K562 (cell line): ENCODE data around the gene KDM2A. TPM values are rescaled to one million over a fixed set of nuclear protein-coding genes. Genes with fewer than 3 reads are reported as not detected.

Source experiments
- CAMTA2 ChIP-seq: fragments of 250-450 bp; sonication (Bioruptor Pico); conservative IDR thresholded peaks from 2 replicates; pipeline ENCODE4 v1.5.1; 2022
- E2F3 ChIP-seq: fragments of 250-450 bp; sonication (Bioruptor Pico); IDR thresholded peaks from 2 replicates; pipeline ENCODE4 v1.4.0; 2020; ENCODE audit warnings: mild to moderate bottlenecking
- EZH2 ChIP-seq: IDR thresholded peaks from 2 replicates; pipeline ENCODE4 v1.6.1; 2012; ENCODE audit warnings: low read depth, mild to moderate bottlenecking, inconsistent platforms, low read length, borderline replicate concordance
- FOSL1 ChIP-seq: fragments of 200-800 bp; sonication (Bioruptor generic); conservative IDR thresholded peaks from 2 replicates; pipeline ENCODE4 v1.6.1; 2016; ENCODE audit warnings: missing genetic modification characterization, missing compliant biosample characterization
- NFE2 ChIP-seq: IDR thresholded peaks from 2 replicates; pipeline ENCODE4 v1.6.1; 2014; ENCODE audit warnings: antibody characterized with exemption, low read depth
- POLR2B ChIP-seq: fragments of 450-650 bp; IDR thresholded peaks from 2 replicates; pipeline ENCODE4 v1.6.1; 2018; ENCODE audit warnings: low read depth; ENCODE audit not compliant: partially characterized antibody
- TGIF2 ChIP-seq: sonication (generic); formaldehyde crosslinking; IDR thresholded peaks from 2 replicates; pipeline ENCODE4 v1.8.1; 2022; ENCODE audit warnings: mild to moderate bottlenecking, missing genetic modification reagents, moderate library complexity
- ZC3H8 ChIP-seq: fragments of 450-650 bp; IDR thresholded peaks from 2 replicates; pipeline ENCODE4 v1.6.1; 2017
- ZNF133 ChIP-seq: fragments of 250-450 bp; sonication (Bioruptor Pico); IDR thresholded peaks from 2 replicates; pipeline ENCODE4 v1.4.0; 2020; ENCODE audit warnings: mild to moderate bottlenecking
- ZNF668 ChIP-seq: fragments of 250-450 bp; sonication (Bioruptor Pico); IDR thresholded peaks from 2 replicates; pipeline ENCODE4 v1.8.0; 2022; ENCODE audit warnings: mild to moderate bottlenecking, inconsistent platforms
- ZNF696 ChIP-seq: fragments of 250-450 bp; sonication (Bioruptor Pico); conservative IDR thresholded peaks from 2 replicates; pipeline ENCODE4 v1.4.0; 2020; ENCODE audit warnings: mild to moderate bottlenecking, moderate library complexity
- polyA plus RNA-seq, 8 experiments: library from polyadenylated mRNA; depleted of rRNA in 4 of 8; stranded (reverse) in 5 of 8; unstranded in 3 of 8; fragments of >200 nt; fragmentation: Nextera tagmentation in 2 of 8; fragmentation: Illumina TruSeq in 1 of 8; extraction: Ambion mirVana in 2 of 8; extraction: Trizol in 1 of 8; gene quantifications; 2 replicates each; pipeline versions ENCODE4 v1.2.1 to v1.2.3, GENCODE V29; 2011 to 2014; ENCODE audit warnings: inconsistent platforms in 1 of 8, missing spikeins in 1 of 8
- total RNA-seq, 7 experiments: library from RNA; depleted of rRNA in 6 of 7; stranded (reverse); fragments of >200 nt in 6 of 7; fragmentation: Illumina TruSeq in 2 of 7; extraction: Trizol in 2 of 7; gene quantifications; 2 replicates each; pipeline versions ENCODE4 v1.2.1 to v1.2.3, GENCODE V29; 2011 to 2021; ENCODE audit warnings: low replicate concordance in 1 of 7
- TF ChIP-seq, protein P1 (sequence below): fragments of 450-650 bp; conservative IDR thresholded peaks from 2 replicates; pipeline ENCODE4 v1.6.1; 2016; ENCODE audit warnings: missing genetic modification characterization, low read depth, mild to moderate bottlenecking, control low read depth, missing compliant biosample characterization
- TF ChIP-seq, protein P2 (sequence below): fragments of 250-450 bp; sonication (Bioruptor Pico); IDR thresholded peaks from 2 replicates; pipeline ENCODE4 v1.5.0; 2020; ENCODE audit warnings: mild to moderate bottlenecking, borderline replicate concordance
- TF ChIP-seq, protein P3 (sequence below): sonication (generic); formaldehyde crosslinking; IDR thresholded peaks from 2 replicates; pipeline ENCODE4 v1.8.1; 2023; ENCODE audit warnings: missing genetic modification reagents, mild to moderate bottlenecking, borderline replicate concordance
- TF ChIP-seq, protein P4 (sequence below): fragments of 250-450 bp; sonication (Bioruptor Pico); IDR thresholded peaks from 2 replicates; pipeline ENCODE4 v1.5.1; 2021; ENCODE audit warnings: mild to moderate bottlenecking

The KDM2A gene
- total and polyA plus RNA-seq, 9 of the 15 experiments (the other 6 are each of a cell fraction or from before 2014, with no cell fraction given) = 5.0 to 39.3 (median 21.3) TPM

DNA sequence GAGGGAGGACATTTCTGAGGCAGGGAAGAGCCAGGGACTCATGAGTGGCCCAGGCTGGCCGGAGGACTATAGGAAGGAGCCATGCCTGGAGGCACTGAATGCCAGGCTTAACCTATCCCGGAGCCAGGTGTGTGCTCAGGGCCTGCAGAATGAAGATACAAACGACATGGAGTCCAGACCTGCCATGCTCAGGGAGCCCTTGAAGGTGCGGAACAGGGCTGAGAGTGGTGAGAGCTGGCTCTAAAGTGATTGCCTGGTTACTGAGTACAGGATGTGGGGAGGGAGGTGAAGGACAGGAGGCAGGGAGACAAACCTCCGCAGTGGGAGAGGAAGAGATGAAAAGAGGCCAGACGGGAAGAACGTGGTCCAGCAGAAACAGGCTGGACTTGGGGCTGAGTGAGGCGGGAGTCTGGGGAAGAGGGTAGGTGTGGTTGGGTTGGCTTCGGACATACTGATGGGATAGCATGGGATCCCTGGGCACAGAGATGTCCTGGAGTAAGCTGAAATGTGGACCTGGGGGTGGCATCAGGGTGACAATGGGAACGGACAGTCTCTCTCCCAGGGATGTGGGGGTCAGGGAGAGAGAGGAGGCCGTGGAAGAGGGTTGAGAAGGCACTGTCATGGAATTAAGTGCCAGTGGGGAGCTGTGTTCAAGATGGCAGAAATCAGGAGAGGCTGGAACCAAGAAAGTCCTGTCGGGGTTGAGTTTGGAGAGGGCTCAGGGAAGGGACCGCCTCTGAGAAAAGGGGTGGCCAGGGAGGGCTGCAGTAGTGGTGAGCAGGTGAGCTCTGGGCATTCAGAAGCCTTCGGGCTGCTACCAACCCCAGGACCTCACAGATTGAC is 168.5 kb downstream of the KDM2A start (continued):
- TF ChIP-seq, protein P1, sequence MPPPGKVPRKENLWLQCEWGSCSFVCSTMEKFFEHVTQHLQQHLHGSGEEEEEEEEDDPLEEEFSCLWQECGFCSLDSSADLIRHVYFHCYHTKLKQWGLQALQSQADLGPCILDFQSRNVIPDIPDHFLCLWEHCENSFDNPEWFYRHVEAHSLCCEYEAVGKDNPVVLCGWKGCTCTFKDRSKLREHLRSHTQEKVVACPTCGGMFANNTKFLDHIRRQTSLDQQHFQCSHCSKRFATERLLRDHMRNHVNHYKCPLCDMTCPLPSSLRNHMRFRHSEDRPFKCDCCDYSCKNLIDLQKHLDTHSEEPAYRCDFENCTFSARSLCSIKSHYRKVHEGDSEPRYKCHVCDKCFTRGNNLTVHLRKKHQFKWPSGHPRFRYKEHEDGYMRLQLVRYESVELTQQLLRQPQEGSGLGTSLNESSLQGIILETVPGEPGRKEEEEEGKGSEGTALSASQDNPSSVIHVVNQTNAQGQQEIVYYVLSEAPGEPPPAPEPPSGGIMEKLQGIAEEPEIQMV (tag) = no peak
- TF ChIP-seq EZH2 = no peak
- TF ChIP-seq ZNF696 (CRISPR knock-in tag) = no peak
- TF ChIP-seq ZC3H8 = no peak
- no peak for TF ChIP-seq ZNF133
- 0 out of 2 replicates have a peak, but pooled peaks have one; percentile 65 for TF ChIP-seq CAMTA2
- TF ChIP-seq, protein P2, sequence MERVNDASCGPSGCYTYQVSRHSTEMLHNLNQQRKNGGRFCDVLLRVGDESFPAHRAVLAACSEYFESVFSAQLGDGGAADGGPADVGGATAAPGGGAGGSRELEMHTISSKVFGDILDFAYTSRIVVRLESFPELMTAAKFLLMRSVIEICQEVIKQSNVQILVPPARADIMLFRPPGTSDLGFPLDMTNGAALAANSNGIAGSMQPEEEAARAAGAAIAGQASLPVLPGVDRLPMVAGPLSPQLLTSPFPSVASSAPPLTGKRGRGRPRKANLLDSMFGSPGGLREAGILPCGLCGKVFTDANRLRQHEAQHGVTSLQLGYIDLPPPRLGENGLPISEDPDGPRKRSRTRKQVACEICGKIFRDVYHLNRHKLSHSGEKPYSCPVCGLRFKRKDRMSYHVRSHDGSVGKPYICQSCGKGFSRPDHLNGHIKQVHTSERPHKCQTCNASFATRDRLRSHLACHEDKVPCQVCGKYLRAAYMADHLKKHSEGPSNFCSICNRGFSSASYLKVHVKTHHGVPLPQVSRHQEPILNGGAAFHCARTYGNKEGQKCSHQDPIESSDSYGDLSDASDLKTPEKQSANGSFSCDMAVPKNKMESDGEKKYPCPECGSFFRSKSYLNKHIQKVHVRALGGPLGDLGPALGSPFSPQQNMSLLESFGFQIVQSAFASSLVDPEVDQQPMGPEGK (CRISPR knock-in tag) = 0 out of 2 replicates have a peak, but pooled peaks have one; percentile 19
- TF ChIP-seq NFE2 = no peak
- TF ChIP-seq, protein P3, sequence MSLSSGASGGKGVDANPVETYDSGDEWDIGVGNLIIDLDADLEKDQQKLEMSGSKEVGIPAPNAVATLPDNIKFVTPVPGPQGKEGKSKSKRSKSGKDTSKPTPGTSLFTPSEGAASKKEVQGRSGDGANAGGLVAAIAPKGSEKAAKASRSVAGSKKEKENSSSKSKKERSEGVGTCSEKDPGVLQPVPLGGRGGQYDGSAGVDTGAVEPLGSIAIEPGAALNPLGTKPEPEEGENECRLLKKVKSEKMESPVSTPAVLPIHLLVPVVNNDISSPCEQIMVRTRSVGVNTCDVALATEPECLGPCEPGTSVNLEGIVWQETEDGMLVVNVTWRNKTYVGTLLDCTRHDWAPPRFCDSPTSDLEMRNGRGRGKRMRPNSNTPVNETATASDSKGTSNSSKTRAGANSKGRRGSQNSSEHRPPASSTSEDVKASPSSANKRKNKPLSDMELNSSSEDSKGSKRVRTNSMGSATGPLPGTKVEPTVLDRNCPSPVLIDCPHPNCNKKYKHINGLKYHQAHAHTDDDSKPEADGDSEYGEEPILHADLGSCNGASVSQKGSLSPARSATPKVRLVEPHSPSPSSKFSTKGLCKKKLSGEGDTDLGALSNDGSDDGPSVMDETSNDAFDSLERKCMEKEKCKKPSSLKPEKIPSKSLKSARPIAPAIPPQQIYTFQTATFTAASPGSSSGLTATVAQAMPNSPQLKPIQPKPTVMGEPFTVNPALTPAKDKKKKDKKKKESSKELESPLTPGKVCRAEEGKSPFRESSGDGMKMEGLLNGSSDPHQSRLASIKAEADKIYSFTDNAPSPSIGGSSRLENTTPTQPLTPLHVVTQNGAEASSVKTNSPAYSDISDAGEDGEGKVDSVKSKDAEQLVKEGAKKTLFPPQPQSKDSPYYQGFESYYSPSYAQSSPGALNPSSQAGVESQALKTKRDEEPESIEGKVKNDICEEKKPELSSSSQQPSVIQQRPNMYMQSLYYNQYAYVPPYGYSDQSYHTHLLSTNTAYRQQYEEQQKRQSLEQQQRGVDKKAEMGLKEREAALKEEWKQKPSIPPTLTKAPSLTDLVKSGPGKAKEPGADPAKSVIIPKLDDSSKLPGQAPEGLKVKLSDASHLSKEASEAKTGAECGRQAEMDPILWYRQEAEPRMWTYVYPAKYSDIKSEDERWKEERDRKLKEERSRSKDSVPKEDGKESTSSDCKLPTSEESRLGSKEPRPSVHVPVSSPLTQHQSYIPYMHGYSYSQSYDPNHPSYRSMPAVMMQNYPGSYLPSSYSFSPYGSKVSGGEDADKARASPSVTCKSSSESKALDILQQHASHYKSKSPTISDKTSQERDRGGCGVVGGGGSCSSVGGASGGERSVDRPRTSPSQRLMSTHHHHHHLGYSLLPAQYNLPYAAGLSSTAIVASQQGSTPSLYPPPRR (CRISPR knock-in tag) = no peak
- no peak for TF ChIP-seq ZNF668
- TF ChIP-seq, protein P4, sequence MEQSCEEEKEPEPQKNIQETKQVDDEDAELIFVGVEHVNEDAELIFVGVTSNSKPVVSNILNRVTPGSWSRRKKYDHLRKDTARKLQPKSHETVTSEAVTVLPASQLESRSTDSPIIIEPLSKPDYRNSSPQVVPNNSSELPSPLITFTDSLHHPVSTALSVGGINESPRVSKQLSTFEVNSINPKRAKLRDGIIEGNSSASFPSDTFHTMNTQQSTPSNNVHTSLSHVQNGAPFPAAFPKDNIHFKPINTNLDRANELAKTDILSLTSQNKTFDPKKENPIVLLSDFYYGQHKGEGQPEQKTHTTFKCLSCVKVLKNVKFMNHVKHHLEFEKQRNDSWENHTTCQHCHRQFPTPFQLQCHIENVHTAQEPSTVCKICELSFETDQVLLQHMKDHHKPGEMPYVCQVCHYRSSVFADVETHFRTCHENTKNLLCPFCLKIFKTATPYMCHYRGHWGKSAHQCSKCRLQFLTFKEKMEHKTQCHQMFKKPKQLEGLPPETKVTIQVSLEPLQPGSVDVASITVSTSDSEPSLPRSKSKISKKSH = no peak
- no peak for TF ChIP-seq TGIF2 (CRISPR knock-in tag)
- peak; percentile 27 for TF ChIP-seq POLR2B
- TF ChIP-seq E2F3 = 0 out of 2 replicates have a peak, but pooled peaks have one; percentile 44
- 0 out of 2 replicates have a peak, but pooled peaks have one; percentile 4 for TF ChIP-seq FOSL1
